HCT116 (cell line): ENCODE results near the gene ABL1.

Experiments
- CEBPB ChIP-seq: IDR thresholded peaks from 2 replicates; pipeline ENCODE4 v1.6.1; 2012; ENCODE audit warnings: low read depth
- EZH2 ChIP-seq: fragments of 200-600 bp; sonication (generic); IDR thresholded peaks from 2 replicates; pipeline ENCODE4 v1.6.1; 2017; ENCODE audit warnings: antibody characterized with exemption, mixed run types
- EZH2phosphoT487 ChIP-seq: fragments of 200-600 bp; IDR thresholded peaks from 2 replicates; pipeline ENCODE4 v1.6.1; 2018; ENCODE audit warnings: antibody characterized with exemption, borderline replicate concordance
- POLR2A ChIP-seq: IDR thresholded peaks from 2 replicates; pipeline ENCODE4 v1.7.0; 2011; ENCODE audit warnings: borderline replicate concordance; ENCODE audit not compliant: insufficient read depth, insufficient read length; ENCODE audit errors: extremely low read depth
- POLR2AphosphoS5 ChIP-seq: IDR thresholded peaks from 2 replicates; pipeline ENCODE4 v1.6.1; 2011; ENCODE audit warnings: mild to moderate bottlenecking, low read depth, low read length, moderate library complexity
- SP1 ChIP-seq: IDR thresholded peaks from 2 replicates; pipeline ENCODE4 v1.6.1; 2012; ENCODE audit warnings: low read depth
- SRF ChIP-seq: IDR thresholded peaks from 2 replicates; pipeline ENCODE4 v1.6.1; 2012; ENCODE audit warnings: low read depth
- TCF7L2 ChIP-seq: IDR thresholded peaks from 2 replicates; pipeline ENCODE4 v1.7.0; 2011; ENCODE audit warnings: borderline replicate concordance, inconsistent platforms; ENCODE audit not compliant: insufficient read depth, insufficient read length; ENCODE audit errors: extremely low read depth
- TF ChIP-seq, protein P1 (sequence below), 3 experiments: fragments of 200-600 bp in 1 of 3; sonication (generic) in 1 of 3; IDR thresholded peaks in 2 of 3; conservative IDR thresholded peaks in 1 of 3; 2 replicates each; pipeline ENCODE4 v1.5.1; 2012 to 2017; ENCODE audit warnings: low read depth in 2 of 3, low read length in 2 of 3, antibody characterized with exemption in 1 of 3, borderline replicate concordance in 1 of 3, control low read depth in 1 of 3, mild to moderate bottlenecking in 1 of 3, mixed read lengths in 1 of 3, mixed run types in 1 of 3, moderate library complexity in 1 of 3; ENCODE audit not compliant: insufficient read depth in 1 of 3

DNA sequence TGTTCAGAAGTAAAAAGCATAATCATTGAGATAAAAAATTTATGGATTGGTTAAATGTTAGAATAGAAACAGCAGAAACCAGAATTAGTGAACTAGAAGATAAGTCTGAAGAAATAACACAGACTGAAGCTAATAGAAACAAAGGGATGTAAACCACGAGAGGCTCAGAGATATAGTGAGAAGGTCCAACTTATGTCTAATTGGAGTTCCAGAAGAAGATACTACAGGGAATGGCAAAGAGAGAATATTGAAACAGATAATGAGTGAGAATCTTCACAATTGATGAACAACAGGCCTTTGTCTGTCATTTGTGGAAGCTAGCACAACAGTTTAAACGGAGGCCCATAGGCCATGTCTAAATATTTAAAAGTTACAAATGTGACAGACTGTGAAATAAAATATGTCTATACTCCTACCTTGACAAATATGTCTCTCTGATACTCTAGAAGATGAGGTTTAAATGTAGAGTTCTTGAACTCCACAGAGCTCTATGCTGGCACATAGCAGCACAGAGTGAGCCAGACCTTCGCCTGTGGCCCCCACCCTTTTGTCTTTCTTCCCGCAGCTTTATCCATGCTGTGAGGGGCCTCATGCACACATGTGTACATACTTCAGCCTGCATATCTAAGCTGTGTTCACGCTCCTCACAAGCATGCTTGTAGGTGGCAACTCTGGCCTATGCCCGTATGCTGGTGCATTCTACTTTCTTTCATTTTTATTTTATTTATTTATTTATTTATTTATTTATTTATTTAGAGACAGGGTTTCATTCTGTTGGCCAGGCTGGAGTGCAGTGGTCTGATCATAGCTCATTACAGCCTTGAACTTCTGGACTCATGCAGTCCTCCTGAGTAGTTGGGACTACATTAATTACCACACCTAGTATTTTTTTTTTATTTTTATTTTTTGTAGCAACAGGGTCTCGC, 45.0 kb upstream of the ABL1 start:
- TF ChIP-seq CEBPB (no peak), EZH2 (no peak), TCF7L2 (no peak), POLR2AphosphoS5 (no peak), SRF (no peak), EZH2phosphoT487 (no peak), SP1 (no peak), POLR2A (no peak)
- TF ChIP-seq, protein P1, sequence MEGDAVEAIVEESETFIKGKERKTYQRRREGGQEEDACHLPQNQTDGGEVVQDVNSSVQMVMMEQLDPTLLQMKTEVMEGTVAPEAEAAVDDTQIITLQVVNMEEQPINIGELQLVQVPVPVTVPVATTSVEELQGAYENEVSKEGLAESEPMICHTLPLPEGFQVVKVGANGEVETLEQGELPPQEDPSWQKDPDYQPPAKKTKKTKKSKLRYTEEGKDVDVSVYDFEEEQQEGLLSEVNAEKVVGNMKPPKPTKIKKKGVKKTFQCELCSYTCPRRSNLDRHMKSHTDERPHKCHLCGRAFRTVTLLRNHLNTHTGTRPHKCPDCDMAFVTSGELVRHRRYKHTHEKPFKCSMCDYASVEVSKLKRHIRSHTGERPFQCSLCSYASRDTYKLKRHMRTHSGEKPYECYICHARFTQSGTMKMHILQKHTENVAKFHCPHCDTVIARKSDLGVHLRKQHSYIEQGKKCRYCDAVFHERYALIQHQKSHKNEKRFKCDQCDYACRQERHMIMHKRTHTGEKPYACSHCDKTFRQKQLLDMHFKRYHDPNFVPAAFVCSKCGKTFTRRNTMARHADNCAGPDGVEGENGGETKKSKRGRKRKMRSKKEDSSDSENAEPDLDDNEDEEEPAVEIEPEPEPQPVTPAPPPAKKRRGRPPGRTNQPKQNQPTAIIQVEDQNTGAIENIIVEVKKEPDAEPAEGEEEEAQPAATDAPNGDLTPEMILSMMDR (IDR thresholded peaks at IDR 0.05 in 2 of 3, conservative IDR thresholded peaks at IDR 0.05 in 1 of 3; ENCODE audit: borderline replicate concordance in 1 of 3, insufficient read depth in 1 of 3, low read depth in 2 of 3, low read length in 2 of 3) = no peak
